PC-3 (cell line): ENCODE results near the gene CEP41. TPM values are rescaled to one million over a fixed set of nuclear protein-coding genes. Genes with fewer than 3 reads are reported as not detected.

Experiments
- ATAC-seq: fragments of 200-7000 bp; cut with Tn5 transposase; 2 replicates; pipeline ENCODE4 v1.9.1; 2020; ENCODE audit warnings: mild to moderate bottlenecking, moderate library complexity
- BruUV-seq: library from RNA; stranded (reverse); fragments of 400-500 nt; replicated peaks from 2 replicates; lab custom pipeline; 2021; lab: Mats Ljungman, UMichigan
- CTCF ChIA-PET: fragments of 300-600 bp; sonication (Branson Sonifier 250); formaldehyde crosslinking; loops from one replicate; lab custom pipeline; 2022; ENCODE audit warnings: antibody characterized with exemption; lab: Charles Lee
- POLR2A ChIA-PET: fragments of 300-600 bp; sonication (Branson Sonifier 250); formaldehyde crosslinking; loops from one replicate; lab custom pipeline; 2022; ENCODE audit warnings: antibody characterized with exemption; ENCODE audit not compliant: unreplicated experiment; lab: Charles Lee
- DNase-seq: peaks from one replicate; pipeline ENCODE4 v3.0.0-alpha.2; 2015
- H2AFZ ChIP-seq: fragments of 300-600 bp; sonication (generic); 2 replicates; pipeline ENCODE4 v1.6.0; 2016; ENCODE audit warnings: antibody characterized with exemption, low read length
- H3F3A ChIP-seq: fragments of 300-600 bp; sonication (generic); one replicate; pipeline ENCODE4 v1.6.0; 2017; ENCODE audit warnings: antibody characterized with exemption, low read length, control low read depth, mild to moderate bottlenecking; ENCODE audit not compliant: unreplicated experiment
- H3K27ac ChIP-seq: fragments of 300-600 bp; sonication (generic); 2 replicates; pipeline ENCODE4 v1.5.1; 2016; ENCODE audit warnings: mild to moderate bottlenecking, low read length
- H3K27me3 ChIP-seq: fragments of 300-600 bp; sonication (generic); 2 replicates; pipeline ENCODE4 v1.6.1; 2016; ENCODE audit warnings: low read length, mixed read lengths
- H3K36me3 ChIP-seq: fragments of 300-600 bp; sonication (generic); 2 replicates; pipeline ENCODE4 v1.6.1; 2016; ENCODE audit warnings: low read depth, mixed run types, low read length, mixed read lengths
- H3K4me1 ChIP-seq: fragments of 300-600 bp; sonication (generic); 2 replicates; pipeline ENCODE4 v1.5.1; 2016; ENCODE audit warnings: low read length; ENCODE audit not compliant: insufficient read depth
- H3K4me2 ChIP-seq: fragments of 300-600 bp; sonication (generic); 2 replicates; pipeline ENCODE4 v1.6.0; 2016; ENCODE audit warnings: low read length
- H3K4me3 ChIP-seq: fragments of 300-600 bp; sonication (generic); 2 replicates; pipeline ENCODE4 v1.5.1; 2016; ENCODE audit warnings: mild to moderate bottlenecking, low read length, mixed read lengths
- H3K79me2 ChIP-seq: fragments of 300-600 bp; sonication (generic); 2 replicates; pipeline ENCODE4 v1.6.1; 2017; ENCODE audit warnings: low read length, mixed read lengths
- H3K9ac ChIP-seq: fragments of 300-600 bp; sonication (generic); 2 replicates; pipeline ENCODE4 v1.6.0; 2016; ENCODE audit warnings: mild to moderate bottlenecking, low read length
- H3K9me2 ChIP-seq: fragments of 300-600 bp; sonication (generic); replicated peaks from 2 replicates; pipeline ENCODE4 v1.6.1; 2016; ENCODE audit warnings: mixed run types, low read length, mixed read lengths
- H3K9me3 ChIP-seq: fragments of 300-600 bp; sonication (generic); 2 replicates; pipeline ENCODE4 v1.6.1; 2016; ENCODE audit warnings: low read length, mixed read lengths
- H4K20me1 ChIP-seq: fragments of 300-600 bp; sonication (generic); 2 replicates; pipeline ENCODE4 v1.6.1; 2016; ENCODE audit warnings: low read length, mixed read lengths
- CTCF ChIP-seq: fragments of 300-600 bp; sonication (generic); conservative IDR thresholded peaks from 2 replicates; pipeline ENCODE4 v1.5.1; 2017; ENCODE audit warnings: antibody characterized with exemption, low read depth, mild to moderate bottlenecking, low read length
- EZH2 ChIP-seq: fragments of 300-600 bp; sonication (generic); IDR thresholded peaks from one replicate; pipeline ENCODE4 v1.6.1; 2017; ENCODE audit warnings: antibody characterized with exemption, mild to moderate bottlenecking, low read length; ENCODE audit not compliant: unreplicated experiment
- EZH2phosphoT487 ChIP-seq: fragments of 300-600 bp; sonication (generic); IDR thresholded peaks from 2 replicates; pipeline ENCODE4 v1.6.1; 2018; ENCODE audit warnings: mild to moderate bottlenecking, antibody characterized with exemption, low read length, borderline replicate concordance
- intact Hi-C: fragments of 100-400 bp; cut with micrococcal nuclease; formaldehyde crosslinking; loops from 2 replicates; pipeline ENCODE4 v1.9.0; 2023
- total RNA-seq: library from RNA; depleted of rRNA; stranded (reverse); fragments of >200 nt; gene quantifications from 2 replicates; pipeline ENCODE4 v1.2.3, GENCODE V29; 2014

CEP41 gene
- total RNA-seq, 1 experiment from 2014 or later = 10.4 TPM

GRCh38 chr7:130405003-130405402, 35.8 kb downstream of the CEP41 start:
- BruUV-seq = no TSS peak
- peaks cover 2% of the 10 kb centered on the region; the same call in 1 of the 2 replicates for H3K36me3 ChIP-seq
- DNase-seq (no peak), ATAC-seq (no peak)
- no peaks in the 10 kb centered on the region for H3F3A ChIP-seq
- H2AFZ ChIP-seq = no peak overlapping the region
- H3K4me1 ChIP-seq = no peaks in the 10 kb centered on the region
- no peaks in the 10 kb centered on the region for H3K9me3 ChIP-seq
- no peak overlapping the region for H3K27ac ChIP-seq
- ChIA-PET CTCF (no interaction called here), POLR2A (no interaction called here)
- H3K9ac ChIP-seq = no peak overlapping the region
- no peaks in the 10 kb centered on the region for H4K20me1 ChIP-seq
- intact Hi-C loops = no loop called here
- TF ChIP-seq EZH2phosphoT487 (no peak), EZH2 (no peak), CTCF (no peak)
- no peaks in the 10 kb centered on the region for H3K79me2 ChIP-seq
- H3K27me3 ChIP-seq = no peaks in the 10 kb centered on the region
- no peak overlapping the region for H3K4me3 ChIP-seq
- no peaks in the 10 kb centered on the region for H3K9me2 ChIP-seq
- H3K4me2 ChIP-seq = no peak overlapping the region

- BruUV-seq = no TSS peak
- ChIA-PET CTCF (no interaction called here), POLR2A (no interaction called here)
- no peak overlapping the region for H3K9ac ChIP-seq
- no peak for TF ChIP-seq EZH2
- TF ChIP-seq CTCF = no peak
- TF ChIP-seq EZH2phosphoT487 = no peak
- H3K79me2 ChIP-seq = no peaks in the 10 kb centered on the region
- no peak overlapping the region for H3K4me2 ChIP-seq
- H4K20me1 ChIP-seq = no peaks in the 10 kb centered on the region
- H2AFZ ChIP-seq = no peak overlapping the region
- H3K4me3 ChIP-seq = no peak overlapping the region
- intact Hi-C loops = no loop called here
- no peaks in the 10 kb centered on the region for H3K9me3 ChIP-seq
- H3K36me3 ChIP-seq = peaks cover 2% of the 10 kb centered on the region; the same call in 1 of the 2 replicates
- H3K27ac ChIP-seq = no peak overlapping the region
- H3K27me3 ChIP-seq = no peaks in the 10 kb centered on the region
- no peaks in the 10 kb centered on the region for H3K9me2 ChIP-seq
- H3K4me1 ChIP-seq = no peaks in the 10 kb centered on the region
- no peak for ATAC-seq
- H3F3A ChIP-seq = no peaks in the 10 kb centered on the region
- DNase-seq = no peak
These were observed 39.2 kb downstream of the CEP41 start for GRCh38 chr7:130401578-130401977.

- no peaks in the 10 kb centered on the region for H3K79me2 ChIP-seq
- CTCF ChIA-PET = no interaction called here
These were observed 39.7 kb downstream of the CEP41 start for GRCh38 chr7:130401101-130401500.

More at GRCh38 chr7:130401101-130401500, 39.7 kb downstream of the CEP41 start:
- peaks cover 2% of the 10 kb centered on the region; the same call in 1 of the 2 replicates for H3K36me3 ChIP-seq
- POLR2A ChIA-PET = no interaction called here
- H3K4me2 ChIP-seq = no peak overlapping the region
- no peaks in the 10 kb centered on the region for H3K9me2 ChIP-seq
- no peaks in the 10 kb centered on the region for H4K20me1 ChIP-seq
- DNase-seq (no peak), ATAC-seq (no peak)
- no peak overlapping the region for H2AFZ ChIP-seq
- no TSS peak for BruUV-seq
- no peak for TF ChIP-seq CTCF
- TF ChIP-seq EZH2phosphoT487 = no peak
- no peak for TF ChIP-seq EZH2
- H3K27me3 ChIP-seq = no peaks in the 10 kb centered on the region
- no peak overlapping the region for H3K9ac ChIP-seq
- no peaks in the 10 kb centered on the region for H3K9me3 ChIP-seq
- no peak overlapping the region for H3K4me3 ChIP-seq
- H3K4me1 ChIP-seq = no peaks in the 10 kb centered on the region
- no peaks in the 10 kb centered on the region for H3F3A ChIP-seq
- H3K27ac ChIP-seq = no peak overlapping the region
- intact Hi-C loops = no loop called here
